SHP77 treated with DMSO at 0.1 percent for 48 hours (cell line): ENCODE data around the gene KLK8.
"Not testable (repeated sequence)": the region's sequence is repeated elsewhere in the genome, so short reads cannot be mapped to it uniquely, and the experiment has no call there.

Source experiments
- DNase-seq: peaks from one replicate; lab custom pipeline; 2025; lab: John Stamatoyannopoulos, UW

KLK8 gene

GRCh38 chr19:50983625-50984292, 17.6 kb downstream of the KLK8 start, which contains the start of gene KLK7:
KLK7 (minus strand) TSS chr19:50983917; CDS start chr19:50982399, 1,518 bp downstream.
- no peak for DNase-seq

- DNase-seq: no peak
Observed at GRCh38 chr19:50982186-50982585, 19.2 kb downstream of the KLK8 start.

GRCh38 chr19:50981587-50982146, 19.7 kb downstream of the KLK8 start:
- no peak for DNase-seq

GRCh38 chr19:50980208-50980607, 21.2 kb downstream of the KLK8 start:
- DNase-seq: no peak

GRCh38 chr19:50979758-50980157, 21.6 kb downstream of the KLK8 start:
- no peak for DNase-seq

- no peak for DNase-seq
Observed at GRCh38 chr19:50978772-50979390, 22.5 kb downstream of the KLK8 start.

GRCh38 chr19:50977626-50978025, 23.8 kb downstream of the KLK8 start:
- DNase-seq: no peak

GRCh38 chr19:50975766-50976165, 25.6 kb downstream of the KLK8 start:
- no peak for DNase-seq

GRCh38 chr19:50974702-50975556, 26.5 kb downstream of the KLK8 start:
- no peak for DNase-seq

- DNase-seq: no peak
Observed at GRCh38 chr19:50972795-50973376, 28.5 kb downstream of the KLK8 start.

- DNase-seq: not testable (repeated sequence)
Observed at GRCh38 chr19:50969810-50970209, 31.6 kb downstream of the KLK8 start.

GRCh38 chr19:50969413-50969760, 32.0 kb downstream of the KLK8 start, which contains the start of gene KLK6:
KLK6 (minus strand) TSS chr19:50969591; CDS start chr19:50968104, 1,487 bp downstream.
- DNase-seq: no peak

- DNase-seq: no peak
Observed at GRCh38 chr19:50968716-50969412, 32.5 kb downstream of the KLK8 start.

- no peak for DNase-seq
Observed at GRCh38 chr19:50967929-50968715, 33.3 kb downstream of the KLK8 start.

GRCh38 chr19:50964266-50964665, 37.1 kb downstream of the KLK8 start:
- no peak for DNase-seq

- no peak for DNase-seq
Observed at GRCh38 chr19:50963381-50963780, 38.0 kb downstream of the KLK8 start.

GRCh38 chr19:50962245-50962644, 39.2 kb downstream of the KLK8 start:
- DNase-seq: no peak

GRCh38 chr19:50959731-50960500, 41.5 kb downstream of the KLK8 start:
- DNase-seq: no peak

- DNase-seq: no peak
Observed at GRCh38 chr19:50957587-50957986, 43.8 kb downstream of the KLK8 start.

- DNase-seq: no peak
Observed at GRCh38 chr19:50952910-50953309, 48.5 kb downstream of the KLK8 start, which contains the start of gene KLK5. KLK5 (minus strand) TSS chr19:50953038; CDS start chr19:50952657, 381 bp downstream.
